Fibroblast of lung (primary cell): ENCODE measurements around the gene TMEM132C. TPM values are rescaled to one million over a fixed set of nuclear protein-coding genes. Genes with fewer than 3 reads are reported as not detected.

Source experiments
- DNase-seq, 2 donors: peaks; one replicate each; pipeline versions ENCODE4 v3.0.0 to v3.0.0-alpha.2; 2010; ENCODE audit warnings: low read depth in 2 of 2
- H2AFZ ChIP-seq: 2 replicates; pipeline ENCODE4 v1.5.1; 2012; ENCODE audit warnings: low read length, control low read depth, inconsistent platforms
- H3K27ac ChIP-seq: 2 replicates; pipeline ENCODE4 v1.5.1; 2011; ENCODE audit warnings: low read length, control low read depth; ENCODE audit not compliant: insufficient read depth
- H3K27me3 ChIP-seq: 2 replicates; pipeline ENCODE4 v1.5.1; 2011; ENCODE audit warnings: mild to moderate bottlenecking, low read length; ENCODE audit not compliant: control insufficient read depth, insufficient read depth
- H3K36me3 ChIP-seq: 2 replicates; pipeline ENCODE4 v1.5.1; 2011; ENCODE audit warnings: low read length; ENCODE audit not compliant: control insufficient read depth, insufficient read depth
- H3K4me1 ChIP-seq: 2 replicates; pipeline ENCODE4 v1.5.1; 2011; ENCODE audit warnings: low read length; ENCODE audit not compliant: control insufficient read depth, insufficient read depth; ENCODE audit errors: extremely low read depth
- H3K4me2 ChIP-seq: 2 replicates; pipeline ENCODE4 v1.5.1; 2011; ENCODE audit warnings: low read length, control low read depth; ENCODE audit not compliant: insufficient read depth; ENCODE audit errors: extremely low read depth
- H3K4me3 ChIP-seq, 4 experiments: fragments of 200-600 bp in 1 of 4; sonication (generic) in 1 of 4; replicated peaks in 1 of 4; 2 replicates each; pipeline ENCODE4 v1.5.1; 2011 to 2016; ENCODE audit warnings: low read length in 4 of 4, low read depth in 3 of 4, mild to moderate bottlenecking in 3 of 4, control low read depth in 2 of 4, inconsistent platforms in 1 of 4, mixed read lengths in 1 of 4; ENCODE audit not compliant: insufficient read depth in 1 of 4; ENCODE audit errors: control extremely low read depth in 1 of 4
- H3K79me2 ChIP-seq: 2 replicates; pipeline ENCODE4 v1.5.1; 2012; ENCODE audit warnings: mild to moderate bottlenecking, low read length, inconsistent platforms; ENCODE audit not compliant: control insufficient read depth, insufficient read depth
- H3K9ac ChIP-seq: 2 replicates; pipeline ENCODE4 v1.5.1; 2011; ENCODE audit warnings: mild to moderate bottlenecking, low read length, control low read depth; ENCODE audit not compliant: insufficient read depth
- H3K9me3 ChIP-seq: 2 replicates; pipeline ENCODE4 v1.5.1; 2012; ENCODE audit warnings: low read depth, low read length; ENCODE audit not compliant: control insufficient read depth, insufficient read depth
- H4K20me1 ChIP-seq: 2 replicates; pipeline ENCODE4 v1.5.1; 2011; ENCODE audit warnings: low read length; ENCODE audit not compliant: control insufficient read depth, insufficient read depth; ENCODE audit errors: extremely low read depth
- EZH2 ChIP-seq: IDR thresholded peaks from 2 replicates; pipeline ENCODE4 v1.5.1; 2012; ENCODE audit warnings: low read length, control low read depth, mild to moderate bottlenecking; ENCODE audit errors: missing control alignments
- polyA plus RNA-seq, 2 donors: library from polyadenylated mRNA; depleted of rRNA in 1 of 2; stranded (reverse) in 1 of 2; unstranded in 1 of 2; fragments of >200 nt; gene quantifications; 2 replicates each; pipeline ENCODE4 v1.2.1, GENCODE V29; 2011 to 2012; ENCODE audit warnings: missing spikeins in 1 of 2
- total RNA-seq: library from RNA; depleted of rRNA; stranded (reverse); fragments of >200 nt; gene quantifications from 2 replicates; pipeline ENCODE4 v1.2.1, GENCODE V29; 2014
- TF ChIP-seq, protein P1 (sequence below), 2 donors: IDR thresholded peaks in 1 of 2; conservative IDR thresholded peaks in 1 of 2; 1 replicate in 1 of 2; 2 replicates in 1 of 2; pipeline ENCODE4 v1.5.1; 2011 to 2012; ENCODE audit warnings: low read length in 2 of 2, control low read depth in 1 of 2, inconsistent platforms in 1 of 2, low read depth in 1 of 2, mild to moderate bottlenecking in 1 of 2

The TMEM132C gene
- total and polyA plus RNA-seq, 2 donors (not counting 1 experiment from before 2014, with no cell fraction given): not detected

DNA sequence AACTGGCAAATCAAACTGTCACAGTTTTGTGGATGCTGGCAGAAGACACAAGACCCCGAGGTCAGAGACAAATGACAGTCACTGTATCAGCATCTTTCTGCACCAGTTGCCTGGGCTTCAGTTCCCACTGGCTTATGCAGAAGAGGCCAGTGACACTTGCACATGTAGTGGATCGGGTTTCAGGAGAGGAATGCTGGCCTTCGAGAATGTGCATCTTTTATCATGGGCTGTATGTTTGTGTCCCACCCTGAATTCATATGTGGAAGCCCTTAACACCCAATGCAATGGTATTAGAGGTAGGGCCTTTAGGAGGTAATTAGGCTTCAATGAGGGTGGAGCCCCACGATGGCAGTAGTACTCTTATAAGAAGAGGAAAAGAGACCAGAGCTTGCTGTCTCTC, 405.9 kb downstream of the TMEM132C start:
- H3K27ac ChIP-seq: no peak overlapping the region
- H3K4me1 ChIP-seq: no peaks in the 10 kb centered on the region
- H3K9me3 ChIP-seq: no peaks in the 10 kb centered on the region
- no peak overlapping the region for H3K4me2 ChIP-seq
- no peaks in the 10 kb centered on the region for H4K20me1 ChIP-seq
- DNase-seq: no peak
- no peaks in the 10 kb centered on the region for H3K27me3 ChIP-seq
- no peak overlapping the region for H3K9ac ChIP-seq
- TF ChIP-seq, protein P1, sequence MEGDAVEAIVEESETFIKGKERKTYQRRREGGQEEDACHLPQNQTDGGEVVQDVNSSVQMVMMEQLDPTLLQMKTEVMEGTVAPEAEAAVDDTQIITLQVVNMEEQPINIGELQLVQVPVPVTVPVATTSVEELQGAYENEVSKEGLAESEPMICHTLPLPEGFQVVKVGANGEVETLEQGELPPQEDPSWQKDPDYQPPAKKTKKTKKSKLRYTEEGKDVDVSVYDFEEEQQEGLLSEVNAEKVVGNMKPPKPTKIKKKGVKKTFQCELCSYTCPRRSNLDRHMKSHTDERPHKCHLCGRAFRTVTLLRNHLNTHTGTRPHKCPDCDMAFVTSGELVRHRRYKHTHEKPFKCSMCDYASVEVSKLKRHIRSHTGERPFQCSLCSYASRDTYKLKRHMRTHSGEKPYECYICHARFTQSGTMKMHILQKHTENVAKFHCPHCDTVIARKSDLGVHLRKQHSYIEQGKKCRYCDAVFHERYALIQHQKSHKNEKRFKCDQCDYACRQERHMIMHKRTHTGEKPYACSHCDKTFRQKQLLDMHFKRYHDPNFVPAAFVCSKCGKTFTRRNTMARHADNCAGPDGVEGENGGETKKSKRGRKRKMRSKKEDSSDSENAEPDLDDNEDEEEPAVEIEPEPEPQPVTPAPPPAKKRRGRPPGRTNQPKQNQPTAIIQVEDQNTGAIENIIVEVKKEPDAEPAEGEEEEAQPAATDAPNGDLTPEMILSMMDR (conservative IDR thresholded peaks at IDR 0.05 in 1 of 2, IDR thresholded peaks at IDR 0.05 in 1 of 2; ENCODE audit: low read depth in 1 of 2, low read length in 2 of 2): no peak
- no peak for TF ChIP-seq EZH2
- no peak overlapping the region for H3K4me3 ChIP-seq
- H3K79me2 ChIP-seq: no peaks in the 10 kb centered on the region
- no peak overlapping the region for H2AFZ ChIP-seq
- no peaks in the 10 kb centered on the region for H3K36me3 ChIP-seq

DNA sequence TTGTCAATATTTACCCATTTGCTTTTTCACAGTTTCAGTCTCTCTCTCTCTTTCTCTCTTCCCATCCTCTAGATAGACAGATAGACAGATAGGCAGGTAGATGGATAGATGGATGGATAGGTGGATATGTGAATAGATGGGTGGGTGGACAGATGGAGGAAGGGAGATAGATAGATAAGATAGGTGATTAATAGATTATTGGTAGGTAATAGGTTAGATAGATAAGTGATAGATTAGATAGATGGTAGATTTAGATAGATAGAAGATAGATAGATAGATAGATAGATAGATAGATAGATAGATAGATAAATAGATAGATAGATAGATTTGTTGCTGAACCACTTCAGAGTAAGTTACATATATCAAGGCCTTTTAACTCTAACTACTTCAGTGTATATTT, 408.6 kb downstream of the TMEM132C start:
- DNase-seq: no peak
- Histone ChIP-seq H3K9ac (no peak overlapping the region), H3K79me2 (no peaks in the 10 kb centered on the region), H3K4me3 (no peak overlapping the region), H4K20me1 (no peaks in the 10 kb centered on the region), H3K27ac (no peak overlapping the region), H3K4me1 (no peaks in the 10 kb centered on the region), H3K4me2 (no peak overlapping the region), H3K36me3 (no peaks in the 10 kb centered on the region), H2AFZ (no peak overlapping the region), H3K27me3 (no peaks in the 10 kb centered on the region), H3K9me3 (no peaks in the 10 kb centered on the region)
- TF ChIP-seq EZH2: no peak
- TF ChIP-seq, protein P1 (conservative IDR thresholded peaks at IDR 0.05 in 1 of 2, IDR thresholded peaks at IDR 0.05 in 1 of 2; ENCODE audit: low read depth in 1 of 2, low read length in 2 of 2): no peak

DNA sequence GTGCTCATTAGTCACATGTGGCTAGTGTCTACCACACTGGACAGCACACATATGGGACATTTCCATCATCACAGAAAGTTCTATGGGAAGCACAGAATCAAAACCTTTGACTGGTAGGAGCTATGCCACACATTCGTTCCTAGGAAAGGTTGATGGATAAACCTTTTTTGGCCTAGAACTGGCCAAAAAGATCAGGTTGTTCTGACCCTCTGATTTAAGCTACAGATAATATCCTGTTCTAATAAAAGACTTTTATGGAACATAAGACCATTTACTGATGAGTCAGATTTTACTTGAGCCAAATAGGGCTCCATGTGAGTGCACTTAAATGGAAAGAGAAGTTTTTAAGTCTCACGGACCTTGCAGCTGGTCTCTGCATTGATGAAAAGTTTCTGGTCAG, 413.6 kb downstream of the TMEM132C start:
- Histone ChIP-seq H3K36me3 (no peaks in the 10 kb centered on the region), H3K9ac (no peak overlapping the region), H3K4me1 (no peaks in the 10 kb centered on the region)

More for the DNA sequence above, 413.6 kb downstream of the TMEM132C start:
- no peak for DNase-seq
- Histone ChIP-seq H3K79me2 (no peaks in the 10 kb centered on the region), H3K27me3 (no peaks in the 10 kb centered on the region), H3K9me3 (no peaks in the 10 kb centered on the region), H2AFZ (no peak overlapping the region), H3K4me3 (no peak overlapping the region), H3K27ac (no peak overlapping the region), H4K20me1 (no peaks in the 10 kb centered on the region), H3K4me2 (no peak overlapping the region)
- no peak for TF ChIP-seq EZH2
- TF ChIP-seq, protein P1 (conservative IDR thresholded peaks at IDR 0.05 in 1 of 2, IDR thresholded peaks at IDR 0.05 in 1 of 2; ENCODE audit: low read depth in 1 of 2, low read length in 2 of 2): no peak
